HCEC 1CT (cell line): ENCODE data around the gene ABCF2.

Source experiments
- DNase-seq: peaks from one replicate; pipeline ENCODE4 v3.0.0-alpha.2; 2017

Gene ABCF2

GRCh38 chr7:151252561-151252835 is 25.5 kb upstream of the ABCF2 start:
- no peak for DNase-seq

GRCh38 chr7:151251689-151252560 is 24.9 kb upstream of the ABCF2 start:
- peak; percentile 56 for DNase-seq

- no peak for DNase-seq
Observed at GRCh38 chr7:151251328-151251688, 24.3 kb upstream of the ABCF2 start.

- DNase-seq: no peak
Observed at GRCh38 chr7:151250181-151251132, 23.5 kb upstream of the ABCF2 start.

GRCh38 chr7:151249732-151250072 is 22.7 kb upstream of the ABCF2 start:
- DNase-seq: peak; percentile 18

- DNase-seq: peak; percentile 36
Observed at GRCh38 chr7:151249034-151249731, 22.2 kb upstream of the ABCF2 start.

GRCh38 chr7:151248346-151249033 is 21.5 kb upstream of the ABCF2 start, which contains the start of gene SMARCD3:
SMARCD3 (minus strand) TSS chr7:151248694; CDS start chr7:151248562, 132 bp downstream.
- peak; percentile 52 for DNase-seq

GRCh38 chr7:151247611-151248345 is 20.8 kb upstream of the ABCF2 start:
- DNase-seq: no peak

- no peak for DNase-seq
Observed at GRCh38 chr7:151246851-151247580, 20.0 kb upstream of the ABCF2 start.

GRCh38 chr7:151246102-151246850 is 19.3 kb upstream of the ABCF2 start:
- no peak for DNase-seq

GRCh38 chr7:151245360-151246101 is 18.5 kb upstream of the ABCF2 start:
- no peak for DNase-seq

GRCh38 chr7:151244841-151245346 is 17.9 kb upstream of the ABCF2 start:
- no peak for DNase-seq

- peak; percentile 28 for DNase-seq
Observed at GRCh38 chr7:151244196-151244840, 17.3 kb upstream of the ABCF2 start.

GRCh38 chr7:151243408-151244195 is 16.6 kb upstream of the ABCF2 start:
- no peak for DNase-seq

- no peak for DNase-seq
Observed at GRCh38 chr7:151243045-151243349, 16.0 kb upstream of the ABCF2 start.

GRCh38 chr7:151242159-151243044 is 15.4 kb upstream of the ABCF2 start:
- DNase-seq: no peak

GRCh38 chr7:151241755-151242096 is 14.7 kb upstream of the ABCF2 start:
- no peak for DNase-seq
